NOMO-1 treated with dmso at 0.1 percent for 144 hours (cell line): Measurements from ENCODE around the gene INPP5F.
"Not testable (repeated sequence)": the region's sequence is repeated elsewhere in the genome, so short reads cannot be mapped to it uniquely, and the experiment has no call there.

Experiments
- DNase-seq: peaks from one replicate; lab custom pipeline; 2025; ENCODE audit not compliant: unreplicated experiment; lab: John Stamatoyannopoulos, UW

INPP5F gene

DNA sequence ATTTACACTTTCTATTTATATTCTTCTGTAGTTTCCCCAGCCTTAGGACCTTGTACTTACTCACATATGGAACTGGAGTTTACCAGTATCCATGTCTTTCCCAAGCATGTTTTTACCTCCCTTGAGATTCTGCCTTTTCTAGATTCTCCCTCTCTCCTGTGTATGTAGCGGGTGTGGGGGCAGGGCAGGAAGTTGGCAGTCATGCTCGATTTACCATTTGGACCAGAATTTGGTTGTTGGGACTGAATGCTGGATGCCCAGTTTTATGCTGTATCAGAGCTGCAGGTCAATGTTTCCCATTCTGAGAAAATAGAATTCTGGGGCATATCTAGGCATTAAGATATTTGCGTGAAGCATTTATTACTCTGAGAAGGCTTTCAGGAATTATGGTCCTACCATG is 14.2 kb downstream of the INPP5F start:
- no peak for DNase-seq

DNA sequence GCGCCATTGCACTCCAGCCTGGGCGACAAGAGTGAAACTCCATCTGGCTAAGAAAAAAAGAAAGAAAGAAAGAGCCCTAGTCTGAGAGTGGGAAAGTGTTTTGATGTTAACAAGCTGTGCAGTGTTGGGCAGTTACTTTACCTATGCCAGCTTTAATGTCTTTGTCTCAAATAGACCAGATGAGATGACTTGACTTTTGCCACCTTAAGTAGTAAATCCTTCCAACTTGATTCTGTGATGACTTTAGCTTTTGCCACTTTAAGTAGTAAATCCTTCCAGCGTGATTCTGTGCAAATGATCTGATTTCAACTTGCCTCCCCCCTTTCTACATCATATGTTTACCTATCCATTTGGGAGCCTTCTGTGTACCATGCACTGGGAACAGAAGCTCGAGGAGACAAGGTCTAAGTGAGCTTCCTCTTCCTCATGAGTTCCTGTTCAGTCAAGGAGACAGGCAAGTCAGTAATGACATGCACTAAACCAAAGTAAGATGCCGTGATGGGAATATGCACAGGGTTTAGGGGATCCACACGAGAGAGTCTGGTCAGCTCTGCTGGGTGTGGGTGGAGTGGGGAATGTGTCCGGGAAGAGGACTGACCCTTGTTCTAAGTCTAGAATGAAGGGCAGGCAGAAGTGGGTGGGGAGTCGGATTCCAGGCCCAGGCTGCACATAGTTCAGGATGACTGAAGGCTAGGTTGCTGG is 17.2 kb downstream of the INPP5F start:
- no peak for DNase-seq

DNA sequence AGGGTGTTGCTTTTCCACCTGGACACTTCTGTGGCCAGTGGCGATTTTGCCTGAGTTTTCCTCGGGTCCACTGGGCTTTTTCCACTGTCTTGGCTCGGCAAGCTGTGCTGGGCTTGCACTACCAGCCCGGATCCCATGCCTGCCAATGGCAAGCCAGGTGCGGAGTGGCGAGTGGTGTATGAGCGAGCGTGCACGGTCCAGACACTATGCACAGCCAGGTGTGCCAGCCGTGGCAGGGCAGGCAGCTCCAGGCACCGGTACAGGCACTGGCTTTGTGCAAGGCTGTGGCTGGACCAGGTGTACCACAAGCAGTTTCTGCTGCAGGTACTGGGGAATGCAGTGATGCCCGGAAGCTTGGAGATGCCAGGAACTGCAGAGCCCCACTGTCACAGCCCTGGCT is 22.1 kb downstream of the INPP5F start:
- DNase-seq: no peak

- DNase-seq: no peak
These were observed 23.0 kb downstream of the INPP5F start for GRCh38 chr10:119748871-119749270.

DNA sequence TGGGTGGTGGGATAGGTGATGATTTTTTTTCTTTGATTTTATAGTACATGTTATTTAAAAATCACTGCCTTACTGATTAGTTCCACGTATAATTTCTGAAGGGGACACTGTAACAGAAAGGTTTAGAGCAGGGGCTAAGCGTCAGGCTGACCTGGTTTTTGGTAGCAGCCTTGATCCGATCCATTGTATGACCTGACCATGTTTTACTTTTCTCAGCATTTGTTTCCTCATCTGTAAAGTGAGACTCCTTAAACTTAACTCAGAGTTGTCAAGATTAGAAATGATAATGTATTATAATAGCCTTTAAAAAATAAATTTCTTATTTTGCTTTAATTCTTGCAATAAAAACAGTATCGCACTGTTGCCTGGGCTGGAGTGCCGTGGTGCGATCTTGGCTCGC is 23.6 kb downstream of the INPP5F start:
- no peak for DNase-seq

DNA sequence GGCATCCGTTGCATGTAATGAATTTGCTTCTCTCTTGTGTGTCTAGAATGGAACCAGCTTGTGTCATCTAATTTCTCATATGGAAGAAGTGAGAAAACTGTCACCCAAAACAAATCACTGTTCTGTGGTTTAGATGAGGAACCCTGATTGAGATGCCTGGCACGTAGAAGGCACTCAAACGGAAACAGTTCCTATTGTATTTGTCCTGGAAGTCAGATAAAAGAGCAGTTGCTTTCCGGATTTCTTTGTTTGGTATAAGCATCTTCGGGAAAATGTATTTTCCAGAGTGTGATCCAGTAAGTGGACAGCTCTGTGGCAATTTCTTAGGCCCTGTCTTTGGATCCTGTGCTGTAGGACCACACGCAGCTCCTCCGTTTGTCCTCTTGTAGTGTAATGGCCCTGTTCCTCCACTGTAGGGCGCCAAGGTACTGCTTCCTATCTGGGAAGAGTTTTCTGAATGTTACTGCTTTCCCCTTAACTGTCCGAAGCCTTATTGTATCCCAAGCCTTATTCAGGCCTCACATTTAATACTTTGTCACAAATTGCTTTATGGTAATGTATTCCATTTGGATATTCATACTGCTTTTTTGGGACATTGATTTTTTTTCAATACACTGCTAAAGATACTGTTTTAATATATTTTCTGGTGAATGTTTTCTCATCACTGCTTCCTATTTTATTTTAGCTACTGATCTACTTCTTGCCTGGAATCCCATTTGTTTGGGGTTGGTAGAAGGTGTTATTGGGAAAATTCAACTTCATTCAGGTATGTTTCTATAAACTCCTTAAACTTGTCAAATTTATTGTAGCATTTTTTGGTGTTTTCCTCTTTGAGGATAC is 24.8 kb downstream of the INPP5F start:
- peak; percentile 5 for DNase-seq

DNA sequence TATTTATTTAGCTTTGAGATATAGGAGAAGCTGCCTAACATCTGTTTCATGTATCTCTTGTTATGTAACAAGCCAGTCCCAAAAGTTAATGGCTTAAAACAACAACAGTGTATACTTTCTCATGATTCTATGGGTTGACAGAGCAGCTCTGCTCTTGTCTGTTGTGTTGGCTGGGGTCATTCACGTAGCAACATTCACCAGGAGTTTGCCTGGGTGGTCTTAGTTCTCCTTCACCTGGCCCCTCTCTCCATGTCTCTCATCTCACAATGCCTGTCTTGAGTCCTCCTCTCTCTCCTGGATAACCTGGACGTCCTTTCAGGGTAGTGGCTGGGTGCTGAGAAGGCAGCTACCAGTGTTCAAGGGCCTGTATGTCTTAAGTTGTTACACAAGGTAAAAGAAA is 27.5 kb downstream of the INPP5F start:
- DNase-seq: no peak

- no peak for DNase-seq
These were observed 28.2 kb downstream of the INPP5F start for GRCh38 chr10:119754085-119754484.

DNA sequence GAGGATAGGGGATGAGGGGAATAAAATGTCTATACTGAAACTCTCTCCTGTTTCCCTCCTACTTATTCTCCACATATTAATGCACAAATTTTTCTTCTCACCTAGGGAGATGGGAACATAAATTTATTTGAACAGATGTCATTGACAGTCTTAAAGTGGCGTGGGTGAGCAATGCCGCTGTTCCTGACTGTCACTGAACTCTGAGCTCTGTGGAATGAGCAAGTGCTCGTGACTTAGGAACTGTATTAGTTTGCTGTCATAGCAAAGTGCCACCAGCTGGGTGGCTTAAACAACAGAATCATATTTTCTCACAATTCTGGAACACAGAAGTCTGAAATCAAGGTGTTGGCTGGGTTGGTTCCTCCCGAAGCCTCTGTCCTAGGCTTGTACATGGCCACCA is 29.1 kb downstream of the INPP5F start:
- DNase-seq: no peak

- DNase-seq: no peak
These were observed 29.6 kb downstream of the INPP5F start for GRCh38 chr10:119755446-119755845.

DNA sequence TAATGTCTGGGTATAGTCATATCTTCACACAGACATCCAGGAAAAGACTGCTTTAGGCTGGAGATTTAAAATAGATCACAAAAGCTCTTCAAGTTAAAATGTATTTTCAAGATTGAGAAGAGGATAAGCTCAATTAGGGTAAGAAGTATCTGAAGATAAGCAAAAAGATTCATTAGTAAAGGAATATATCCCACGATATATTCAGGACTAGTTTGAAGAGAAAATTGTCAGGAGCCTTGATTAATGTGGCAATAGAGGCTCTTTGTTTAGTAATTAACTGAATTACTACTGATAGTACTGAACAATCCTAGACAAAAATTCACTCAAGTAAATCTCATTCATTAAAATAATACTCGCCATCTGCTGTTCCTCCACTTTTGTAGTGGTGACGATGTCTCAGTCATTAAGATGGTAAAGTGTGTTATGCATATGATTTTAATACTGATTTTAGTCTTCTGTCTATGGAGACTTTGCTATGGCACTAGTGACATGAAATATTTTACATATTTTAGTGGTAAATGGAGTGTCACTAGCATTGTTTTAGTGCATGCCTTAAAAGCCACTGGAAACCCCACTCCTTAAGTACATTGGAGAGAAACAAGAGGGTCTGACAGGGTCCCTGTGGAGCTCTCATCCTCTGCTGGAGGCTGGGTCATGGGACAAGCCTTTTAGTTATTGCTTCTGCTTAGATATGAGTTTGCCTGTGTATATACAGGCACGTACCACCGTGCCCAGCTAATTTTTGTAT is 32.8 kb downstream of the INPP5F start:
- no peak for DNase-seq

GRCh38 chr10:119759832-119760231 is 34.0 kb downstream of the INPP5F start:
- DNase-seq: no peak

DNA sequence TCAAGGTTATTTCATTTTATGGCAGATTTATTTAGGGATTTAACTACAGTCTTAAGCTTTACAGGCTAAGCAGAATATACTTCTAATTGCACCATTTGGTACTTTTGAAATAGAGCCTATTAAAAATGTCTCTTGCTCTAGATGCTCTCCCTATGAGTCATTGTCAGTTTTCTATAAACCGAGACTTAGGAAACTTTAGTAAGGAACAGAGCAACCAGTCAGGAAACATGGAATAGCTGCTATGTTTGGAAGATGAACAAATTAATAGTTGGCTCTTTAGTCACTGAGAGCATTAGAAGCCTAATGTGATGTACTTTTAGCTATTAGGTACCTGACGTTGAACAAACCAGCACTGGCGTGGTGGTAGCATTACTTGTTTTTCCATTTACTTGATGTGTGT is 35.3 kb downstream of the INPP5F start:
- no peak for DNase-seq

DNA sequence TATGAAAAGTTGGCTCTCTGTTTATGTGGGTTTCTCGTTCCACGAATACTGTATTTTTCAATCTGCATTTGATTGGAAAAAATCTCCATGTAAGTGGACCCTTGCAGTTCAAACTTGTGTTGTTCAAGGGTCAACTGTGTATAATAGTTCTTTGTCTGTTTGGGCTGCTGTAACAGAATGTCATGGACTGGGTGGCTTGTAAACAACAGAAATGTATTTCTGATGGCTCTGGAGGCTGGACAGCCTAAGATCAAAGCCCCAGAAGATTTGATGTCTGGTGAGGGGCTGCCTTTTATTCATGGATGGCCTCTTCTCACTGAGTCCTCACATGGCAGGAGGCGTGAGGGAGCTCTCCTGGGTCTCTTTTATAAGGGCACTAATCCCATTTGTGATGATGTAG is 36.2 kb downstream of the INPP5F start:
- no peak for DNase-seq

DNA sequence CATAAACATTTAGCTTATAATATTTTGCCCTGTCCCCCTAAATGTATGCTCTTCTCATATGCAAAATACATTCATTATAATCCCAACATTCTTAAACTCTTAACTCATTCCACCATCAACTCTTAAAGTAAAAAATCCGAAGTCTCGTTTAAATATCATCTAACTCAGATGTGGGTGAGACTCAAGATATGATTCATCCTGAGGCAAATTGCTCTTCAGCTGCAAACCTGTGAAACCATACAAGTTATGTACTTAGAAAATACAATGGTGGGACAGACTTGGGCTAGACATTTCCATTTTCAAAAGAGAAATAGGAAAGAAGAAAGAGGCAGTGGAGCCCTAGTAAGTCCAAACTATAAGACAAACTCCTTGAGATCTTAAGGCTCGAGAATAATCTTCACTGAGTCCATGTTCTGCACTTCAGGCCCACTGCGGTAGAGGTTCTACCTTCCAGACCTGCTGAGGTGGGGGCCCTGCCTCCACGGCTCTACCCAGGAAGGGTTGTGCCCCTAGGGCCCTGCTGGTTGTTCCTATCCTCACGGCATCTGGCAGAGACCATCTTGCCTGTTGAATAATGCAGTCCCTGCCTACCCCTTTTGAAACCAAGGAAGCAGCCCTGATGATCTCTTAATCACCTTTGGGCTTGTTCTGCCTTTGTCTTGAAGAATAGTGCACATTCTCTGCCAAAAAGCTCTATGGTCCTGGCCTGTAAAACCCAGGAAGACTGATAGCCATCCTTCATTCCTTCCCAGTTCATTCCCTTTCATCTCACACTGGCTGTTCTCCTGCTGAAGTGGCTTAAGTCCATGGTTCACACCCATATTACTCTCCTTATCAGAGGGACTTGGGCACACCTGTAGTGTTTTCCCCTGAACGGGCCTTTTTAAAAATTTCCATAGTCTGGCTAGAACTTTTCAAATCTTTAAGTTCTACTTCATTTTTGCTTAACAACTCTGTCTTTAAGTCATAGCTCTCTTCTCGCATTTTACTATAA is 37.3 kb downstream of the INPP5F start:
- DNase-seq: no peak

- DNase-seq: no peak
These were observed 42.7 kb downstream of the INPP5F start for GRCh38 chr10:119768455-119769094.

DNA sequence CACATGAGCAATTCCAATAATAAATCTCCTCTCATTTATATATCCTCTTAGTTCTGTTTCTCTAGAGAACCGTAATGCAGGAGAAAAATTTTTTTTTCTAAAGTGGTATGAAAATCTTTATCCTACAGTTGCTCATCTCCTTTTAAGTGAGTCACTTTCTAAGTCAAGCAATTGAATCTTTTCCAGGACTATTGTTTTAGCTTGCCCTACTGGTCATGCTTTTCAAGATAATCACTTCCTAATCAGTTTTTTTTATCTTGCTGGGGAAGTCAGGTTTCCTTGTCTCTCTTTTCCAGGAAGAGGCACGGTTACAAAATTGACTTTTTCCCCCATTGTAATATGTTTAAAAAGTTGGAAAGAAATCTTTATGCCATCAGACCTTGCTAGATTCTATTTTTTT is 44.0 kb downstream of the INPP5F start:
- no peak for DNase-seq

DNA sequence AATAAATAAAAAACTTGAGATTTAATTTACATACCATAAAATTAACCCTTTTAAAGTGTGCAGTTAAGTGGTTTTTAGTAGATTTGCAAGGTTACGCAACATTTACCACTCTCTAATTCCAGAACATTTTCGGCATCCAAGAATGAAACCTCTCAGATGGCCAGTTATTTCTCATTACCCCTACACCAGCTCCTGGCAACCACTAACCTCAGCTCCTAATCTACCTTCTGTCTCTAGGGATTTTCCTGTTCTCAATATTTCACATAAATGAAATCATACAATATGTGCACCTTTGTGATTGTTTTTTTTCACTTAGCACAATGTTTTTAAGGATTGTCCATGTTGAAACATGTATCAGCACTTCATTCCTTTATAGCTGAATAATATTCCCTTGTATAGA is 45.1 kb downstream of the INPP5F start:
- DNase-seq: no peak

DNA sequence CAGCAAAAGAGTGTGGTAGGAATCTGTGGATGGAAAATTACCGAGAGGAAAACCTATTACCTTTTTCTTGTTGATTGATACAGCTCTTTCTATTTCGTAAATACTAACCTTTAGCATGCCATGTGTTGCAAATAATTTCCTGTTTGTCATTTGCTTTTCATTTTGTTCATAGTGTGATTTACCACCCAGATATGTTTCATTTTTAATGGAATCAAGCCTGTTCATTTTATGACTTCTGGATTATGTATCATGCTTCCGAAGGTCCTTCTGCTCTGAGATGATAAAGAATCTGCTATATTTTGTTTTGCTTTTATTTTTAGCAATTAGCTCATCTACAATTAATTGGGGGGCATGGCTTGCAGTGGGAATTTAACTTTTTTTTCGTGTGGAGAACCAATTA is 46.5 kb downstream of the INPP5F start:
- DNase-seq: no peak

DNA sequence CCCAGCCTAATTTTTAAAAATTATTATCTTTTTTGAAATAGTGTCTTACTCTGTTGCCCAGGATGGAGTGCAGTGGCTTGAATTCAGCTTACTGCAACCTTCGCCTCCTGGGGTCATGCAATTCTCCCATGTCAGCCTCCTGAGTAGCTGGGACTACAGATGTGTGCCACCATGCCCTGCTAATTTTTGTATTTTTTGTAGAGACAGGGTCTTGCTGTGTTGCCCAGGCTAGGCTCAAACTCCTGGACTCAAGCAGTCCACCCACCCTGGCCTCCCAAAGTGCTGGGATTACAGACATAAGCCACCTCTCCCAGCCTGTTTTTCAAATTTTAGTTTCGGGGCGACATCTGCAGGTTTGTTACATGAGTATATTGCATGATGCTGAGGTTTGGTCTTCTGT is 47.2 kb downstream of the INPP5F start:
- DNase-seq: not testable (repeated sequence)
